ENCODE measurements around the gene LCN10.
"Not testable (repeated sequence)": the region's sequence is repeated elsewhere in the genome, so short reads cannot be mapped to it uniquely, and the experiment has no call there.

LCN10 gene

GRCh38 chr9:136771907-136772415 lies 29.2 kb upstream of the LCN10 start:
- DNase-seq, result no peak

DNA sequence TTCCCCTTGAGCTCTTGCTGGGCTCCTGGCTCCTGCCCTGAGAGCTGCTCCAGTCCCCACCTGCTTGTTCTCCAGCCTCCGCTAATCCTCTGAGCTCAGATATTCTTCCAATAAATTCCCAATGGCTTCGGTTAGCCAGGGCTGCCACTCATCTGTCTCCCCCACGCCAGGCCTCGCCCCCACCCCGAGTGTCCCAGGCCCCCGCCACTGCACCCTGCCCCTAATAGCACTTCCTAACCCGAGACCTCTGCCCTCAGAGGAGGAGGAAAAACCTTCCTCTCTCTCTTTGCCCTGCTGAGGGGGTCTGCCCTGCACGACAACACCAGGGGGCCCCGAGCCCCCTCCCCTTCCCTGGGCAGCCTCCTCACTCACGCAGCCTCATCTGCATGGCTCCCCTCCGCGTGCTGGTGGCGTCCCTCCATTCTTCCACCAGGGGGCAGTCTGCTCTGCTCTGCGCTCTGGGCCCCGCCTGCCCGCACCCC lies 27.0 kb upstream of the LCN10 start:
- DNase-seq, result peak in 2 of 4 experiments; percentile 14 to 30

DNA sequence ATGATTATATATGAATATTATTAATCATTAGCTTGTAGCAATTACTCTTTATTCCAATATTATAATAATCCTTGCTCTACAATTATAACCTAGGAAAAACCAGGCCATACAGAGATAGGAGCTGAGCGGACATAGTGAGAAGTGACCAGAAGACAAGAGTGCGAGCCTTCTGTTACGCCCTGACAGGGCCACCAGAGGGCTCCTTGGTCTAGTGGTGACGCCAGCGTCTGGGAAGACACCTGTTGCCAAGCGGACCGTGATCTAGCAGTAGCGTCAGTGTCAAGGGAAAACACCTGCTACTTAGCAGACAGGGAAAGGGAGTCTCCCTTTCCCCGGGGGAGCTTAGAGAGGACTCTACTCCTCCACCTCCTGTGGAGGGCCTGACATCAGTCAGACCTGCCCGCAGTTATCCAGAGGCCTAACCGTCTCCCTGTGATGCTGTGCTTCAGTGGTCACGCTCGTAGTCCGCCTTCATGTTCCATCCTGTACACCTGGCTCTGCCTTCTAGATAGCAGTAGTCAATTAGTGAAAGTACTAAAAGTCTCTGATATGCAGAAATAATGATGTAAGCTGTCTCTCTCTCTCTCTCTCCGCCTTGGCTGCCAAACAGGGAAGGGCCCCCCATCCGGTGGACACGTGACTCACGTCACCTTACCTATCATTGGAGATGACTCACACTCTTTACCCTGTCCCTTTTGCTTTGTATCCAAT lies 23.8 kb upstream of the LCN10 start:
- DNase-seq, result peak in 3 of 4 experiments; percentile 31 to 40 (median 35)

GRCh38 chr9:136765745-136766409 lies 23.1 kb upstream of the LCN10 start:
- DNase-seq, result not testable (repeated sequence)

DNA sequence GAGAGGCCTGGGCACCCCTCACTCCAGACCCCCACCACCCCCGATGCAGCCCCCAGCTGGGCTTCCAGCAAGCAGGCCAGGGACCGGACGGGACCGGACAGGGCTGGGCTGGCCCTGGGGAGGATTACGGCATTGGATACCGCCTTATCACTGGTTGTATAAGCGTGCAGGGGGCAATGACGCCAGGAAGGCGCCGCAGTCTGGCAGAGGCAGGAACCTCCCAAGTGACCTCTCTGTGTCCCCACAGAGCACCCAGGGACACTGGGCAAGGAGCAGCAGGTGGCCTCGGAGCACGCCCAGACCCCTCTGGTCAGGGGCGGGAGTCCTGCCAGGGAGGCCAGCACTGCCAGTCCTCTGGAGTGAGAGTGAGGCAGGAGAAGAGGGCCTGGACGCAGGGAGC lies 22.3 kb upstream of the LCN10 start:
- DNase-seq, result no peak

DNA sequence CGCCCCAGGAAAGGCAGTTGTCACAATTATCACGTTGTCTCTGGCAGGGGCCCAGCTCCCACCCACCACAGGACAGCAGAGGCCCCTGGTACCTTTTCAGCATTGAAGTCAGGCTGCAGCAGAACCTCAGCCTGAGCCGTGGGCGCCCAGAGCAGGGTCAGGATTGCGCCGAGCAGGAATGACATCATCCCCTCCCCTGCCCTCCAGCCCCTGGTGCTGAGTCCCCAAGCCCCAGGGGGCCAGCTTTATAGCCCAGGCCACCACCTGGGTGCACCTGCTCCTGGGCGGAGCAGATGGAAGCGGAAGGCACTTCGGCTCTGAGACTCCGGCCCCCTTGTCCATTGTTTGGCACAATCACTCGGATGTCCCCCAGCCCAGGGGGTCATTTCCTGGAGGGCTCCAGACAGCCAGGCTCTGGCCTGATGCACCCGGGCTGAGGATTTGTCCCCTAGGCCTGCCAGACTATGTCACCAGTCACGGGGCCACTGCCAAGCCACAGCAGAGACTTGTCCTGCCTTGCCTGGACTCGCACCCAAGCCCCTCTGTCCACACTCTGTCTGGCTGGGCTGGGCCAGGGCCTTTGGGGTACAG lies 21.7 kb upstream of the LCN10 start, which contains the start of gene LCN15:
LCN15 (minus strand) TSS at position 218 of the 591 bp plus-strand sequence; CDS start at position 188, 30 bp downstream.
- DNase-seq, result no peak

DNA sequence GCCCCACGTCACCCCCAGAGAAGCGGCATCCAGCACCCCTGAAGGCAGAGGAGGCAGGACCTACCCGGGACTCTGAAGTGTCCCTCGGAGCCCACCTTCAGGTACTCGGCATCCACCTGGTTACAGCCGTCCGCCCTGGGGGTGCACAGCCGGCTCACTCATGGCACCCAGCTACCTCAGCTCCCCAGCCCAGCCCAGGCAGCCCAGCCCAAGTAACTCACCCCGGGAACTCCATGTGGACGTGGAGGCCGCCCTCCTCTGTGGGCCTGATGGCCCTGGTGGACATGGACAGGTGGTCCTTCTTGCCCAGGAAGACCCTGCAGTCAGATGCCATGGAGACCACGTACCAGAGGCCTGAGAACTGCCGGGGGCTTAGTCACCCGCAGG lies 20.9 kb upstream of the LCN10 start:
- DNase-seq, result no peak

- peak in 1 of 4 experiments; percentile 15 for DNase-seq
Observed at GRCh38 chr9:136762915-136763648, 20.3 kb upstream of the LCN10 start.

DNA sequence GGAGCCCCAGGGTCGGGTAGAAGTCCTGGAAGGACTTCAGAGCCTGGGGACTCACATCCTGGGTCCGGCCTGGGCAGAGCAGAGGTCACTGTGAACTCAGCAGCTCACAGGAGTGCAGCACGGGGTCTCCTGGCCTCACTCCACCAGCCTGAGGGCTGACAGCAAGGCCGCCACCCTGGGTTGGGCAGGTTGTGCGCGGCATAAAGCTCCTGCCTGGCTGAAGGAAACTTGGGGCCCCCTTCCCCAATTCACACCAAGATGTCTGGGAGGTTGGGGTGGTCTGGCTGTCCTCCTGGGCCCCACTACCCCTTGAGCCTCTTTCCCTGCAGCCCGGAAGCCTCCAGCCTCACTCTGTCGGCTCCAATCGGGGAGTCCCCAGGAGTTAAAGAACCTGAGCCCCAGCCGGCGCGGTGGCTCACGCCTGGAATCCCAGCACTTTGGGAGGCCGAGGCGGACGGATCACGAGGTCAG lies 19.5 kb upstream of the LCN10 start:
- DNase-seq, result no peak

- DNase-seq, result no peak
Observed at GRCh38 chr9:136761545-136761981, 18.8 kb upstream of the LCN10 start.

DNA sequence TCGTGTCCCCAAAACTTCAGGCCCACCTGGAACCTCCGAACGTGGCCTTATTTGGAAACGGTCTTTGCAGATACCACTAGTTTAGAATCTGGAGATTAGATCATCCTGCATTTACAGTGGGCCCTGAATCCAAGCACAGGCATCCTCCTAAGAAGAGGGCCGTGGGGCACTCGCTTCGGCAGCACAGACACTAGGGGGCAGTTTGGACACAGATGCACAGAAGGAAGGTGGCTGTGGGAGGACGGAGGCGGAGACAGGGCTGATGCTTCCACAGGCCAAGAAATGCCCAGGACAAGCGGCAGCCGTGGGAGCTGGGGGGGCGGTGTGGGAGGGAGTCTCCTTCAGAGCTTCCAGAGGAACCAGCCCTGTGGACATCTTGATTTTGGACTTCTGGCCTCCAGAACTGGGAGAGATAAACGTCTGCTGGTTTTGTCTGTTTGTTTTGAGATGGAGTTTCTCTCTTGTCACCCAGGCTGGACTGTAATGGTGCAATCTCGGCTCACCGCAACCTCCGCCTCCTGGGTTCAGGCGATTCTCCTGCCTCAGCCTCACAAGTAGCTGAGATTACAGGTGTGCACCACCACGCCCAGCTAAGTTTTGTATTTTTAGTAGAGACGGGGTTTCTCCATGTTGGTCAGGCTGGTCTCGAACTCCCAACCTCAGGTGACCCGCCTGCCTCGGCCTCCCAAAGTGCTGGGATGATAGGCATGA lies 18.2 kb upstream of the LCN10 start:
- DNase-seq, result not testable (repeated sequence)

GRCh38 chr9:136760424-136760823 lies 17.7 kb upstream of the LCN10 start:
- no peak for DNase-seq

DNA sequence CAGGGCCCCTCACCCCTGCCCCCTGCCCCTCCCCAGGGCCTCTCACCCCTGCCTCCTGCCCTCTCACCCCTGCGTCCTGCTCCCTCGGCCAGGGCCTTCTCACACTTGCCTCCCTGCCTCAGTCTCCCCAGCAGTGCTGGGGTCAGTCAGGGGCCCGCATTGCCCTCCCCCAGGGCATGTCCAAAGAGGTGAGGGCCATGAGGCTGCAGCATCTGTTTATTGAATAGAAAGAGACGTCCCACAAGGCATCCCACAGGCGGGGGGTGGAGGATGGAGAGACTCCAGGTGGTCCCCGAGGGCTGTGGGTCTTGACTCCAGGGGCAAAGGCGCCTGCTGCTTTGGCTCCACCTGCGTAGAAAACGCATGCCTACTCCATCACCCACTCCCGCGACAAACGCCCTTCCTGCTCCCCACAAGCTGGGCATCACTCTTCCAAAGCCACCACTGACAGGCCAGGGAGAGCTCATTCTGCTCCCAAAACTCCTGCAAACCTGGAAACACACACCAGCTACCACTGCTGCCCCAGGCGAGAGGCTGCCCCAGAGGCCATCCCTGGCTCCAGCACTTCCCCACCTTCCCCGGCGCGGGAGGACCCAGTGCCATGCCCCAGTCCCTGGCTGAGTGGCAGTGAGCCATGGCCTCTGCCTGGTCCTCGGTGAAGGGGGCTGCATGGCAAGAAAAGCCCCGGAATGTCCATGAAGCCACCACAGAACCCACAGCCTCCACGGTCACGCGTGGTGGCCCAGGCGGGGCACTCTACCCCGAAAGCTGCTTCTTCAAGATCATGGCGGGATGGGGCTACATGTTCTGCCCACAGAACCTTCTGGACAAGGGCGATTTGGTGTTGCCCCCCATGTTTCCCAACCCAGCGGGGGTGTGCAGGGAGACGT lies 16.9 kb upstream of the LCN10 start:
- DNase-seq, result no peak

- no peak for DNase-seq
Observed at GRCh38 chr9:136759001-136759400, 16.3 kb upstream of the LCN10 start.

- DNase-seq, result no peak
Observed at GRCh38 chr9:136757751-136758140, 15.0 kb upstream of the LCN10 start.

GRCh38 chr9:136757328-136757727 lies 14.6 kb upstream of the LCN10 start:
- no peak for DNase-seq

GRCh38 chr9:136756836-136757235 lies 14.1 kb upstream of the LCN10 start:
- no peak for DNase-seq

DNA sequence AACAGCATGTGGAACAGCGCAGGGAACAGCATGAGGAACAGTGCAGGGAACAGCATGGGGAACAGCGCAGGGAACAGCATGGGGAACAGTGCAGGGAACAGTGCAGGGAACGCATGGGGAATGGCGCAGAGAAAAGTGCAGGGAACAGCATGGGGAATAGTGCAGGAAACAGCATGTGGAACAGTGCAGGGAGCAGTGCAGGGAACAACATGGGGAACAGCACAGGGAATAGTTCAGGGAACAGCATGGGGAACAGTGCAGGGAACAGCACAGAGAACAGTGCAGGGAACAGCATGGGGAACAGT lies 13.3 kb upstream of the LCN10 start:
- no peak for DNase-seq

- DNase-seq, result not testable (repeated sequence)
Observed at GRCh38 chr9:136755302-136756133, 12.8 kb upstream of the LCN10 start.

GRCh38 chr9:136754626-136755301 lies 12.0 kb upstream of the LCN10 start:
- no peak for DNase-seq

All from activated CD4-positive, CD25-positive, alpha-beta regulatory T cell (primary cell).